ENCODE measurements around the gene DOK6. TPM values are rescaled to one million over a fixed set of nuclear protein-coding genes. Genes with fewer than 3 reads are reported as not detected.

Gene DOK6
- total RNA-seq, 1 donor from 2014 or later = 7.0 TPM

GRCh38 chr18:69683176-69683575 is 282.5 kb downstream of the DOK6 start:
- Mint-ChIP-seq H3K36me3 (ENCODE audit: insufficient read depth) (no peaks in the 10 kb centered on the region), H3K27ac (no peak overlapping the region), H3K9me3 (ENCODE audit: low read depth) (peaks cover 3% of the 10 kb centered on the region), H3K27me3 (no peaks in the 10 kb centered on the region), H3K4me3 (ENCODE audit: low read depth) (no peak overlapping the region), H3K4me1 (ENCODE audit: low read depth) (no peaks in the 10 kb centered on the region)
- no peak for DNase-seq (ENCODE audit: low spot score, unreplicated experiment)
- TF ChIP-seq CTCF (IDR thresholded peaks at IDR 0.05; ENCODE audit: unreplicated experiment) = no peak

- H3K9me3 Mint-ChIP-seq (ENCODE audit: low read depth) = peaks cover 3% of the 10 kb centered on the region
- H3K27me3 Mint-ChIP-seq = no peaks in the 10 kb centered on the region
- H3K4me3 Mint-ChIP-seq (ENCODE audit: low read depth) = no peak overlapping the region
- no peak for TF ChIP-seq CTCF (IDR thresholded peaks at IDR 0.05; ENCODE audit: unreplicated experiment)
- H3K4me1 Mint-ChIP-seq (ENCODE audit: low read depth) = no peaks in the 10 kb centered on the region
- no peak for DNase-seq (ENCODE audit: low spot score, unreplicated experiment)
- H3K36me3 Mint-ChIP-seq (ENCODE audit: insufficient read depth) = no peaks in the 10 kb centered on the region
- no peak overlapping the region for H3K27ac Mint-ChIP-seq
Observed at GRCh38 chr18:69684789-69685188, 284.1 kb downstream of the DOK6 start.

GRCh38 chr18:69686861-69687260 is 286.2 kb downstream of the DOK6 start:
- Mint-ChIP-seq H3K27me3 (no peaks in the 10 kb centered on the region), H3K4me1 (ENCODE audit: low read depth) (no peaks in the 10 kb centered on the region), H3K36me3 (ENCODE audit: insufficient read depth) (no peaks in the 10 kb centered on the region), H3K9me3 (ENCODE audit: low read depth) (peaks cover 3% of the 10 kb centered on the region), H3K27ac (no peak overlapping the region), H3K4me3 (ENCODE audit: low read depth) (no peak overlapping the region)
- no peak for DNase-seq (ENCODE audit: low spot score, unreplicated experiment)
- no peak for TF ChIP-seq CTCF (IDR thresholded peaks at IDR 0.05; ENCODE audit: unreplicated experiment)

GRCh38 chr18:69689121-69689759 is 288.6 kb downstream of the DOK6 start:
- Mint-ChIP-seq H3K27ac (no peak overlapping the region), H3K9me3 (ENCODE audit: low read depth) (peaks cover 6% of the 10 kb centered on the region), H3K27me3 (no peaks in the 10 kb centered on the region), H3K4me1 (ENCODE audit: low read depth) (no peaks in the 10 kb centered on the region), H3K36me3 (ENCODE audit: insufficient read depth) (no peaks in the 10 kb centered on the region), H3K4me3 (ENCODE audit: low read depth) (no peak overlapping the region)
- TF ChIP-seq CTCF (IDR thresholded peaks at IDR 0.05; ENCODE audit: unreplicated experiment) = no peak
- DNase-seq (ENCODE audit: low spot score, unreplicated experiment) = no peak

GRCh38 chr18:69691008-69691760 is 290.5 kb downstream of the DOK6 start:
- H3K36me3 Mint-ChIP-seq (ENCODE audit: insufficient read depth) = no peaks in the 10 kb centered on the region
- peaks cover 3% of the 10 kb centered on the region for H3K9me3 Mint-ChIP-seq (ENCODE audit: low read depth)
- TF ChIP-seq CTCF (IDR thresholded peaks at IDR 0.05; ENCODE audit: unreplicated experiment) = no peak
- DNase-seq (ENCODE audit: low spot score, unreplicated experiment) = no peak
- H3K27me3 Mint-ChIP-seq = no peaks in the 10 kb centered on the region
- no peak overlapping the region for H3K4me3 Mint-ChIP-seq (ENCODE audit: low read depth)
- no peak overlapping the region for H3K27ac Mint-ChIP-seq
- H3K4me1 Mint-ChIP-seq (ENCODE audit: low read depth) = peaks cover 3% of the 10 kb centered on the region

Measured in progenitor cell of endocrine pancreas (in vitro differentiated cells).